SKM-1 treated with dmso at 0.1 percent for 144 hours (cell line): Measurements from ENCODE around the gene SLX4IP.

Experiments
- DNase-seq: peaks from one replicate; lab custom pipeline; 2025; ENCODE audit not compliant: unreplicated experiment; lab: John Stamatoyannopoulos, UW

Gene SLX4IP

GRCh38 chr20:10547276-10548114 is 112.4 kb downstream of the SLX4IP start:
- no peak for DNase-seq

- no peak for DNase-seq
These were observed 114.4 kb downstream of the SLX4IP start for GRCh38 chr20:10549511-10549910.

- peak; percentile 50 for DNase-seq
These were observed 115.4 kb downstream of the SLX4IP start for GRCh38 chr20:10550204-10551118.

DNA sequence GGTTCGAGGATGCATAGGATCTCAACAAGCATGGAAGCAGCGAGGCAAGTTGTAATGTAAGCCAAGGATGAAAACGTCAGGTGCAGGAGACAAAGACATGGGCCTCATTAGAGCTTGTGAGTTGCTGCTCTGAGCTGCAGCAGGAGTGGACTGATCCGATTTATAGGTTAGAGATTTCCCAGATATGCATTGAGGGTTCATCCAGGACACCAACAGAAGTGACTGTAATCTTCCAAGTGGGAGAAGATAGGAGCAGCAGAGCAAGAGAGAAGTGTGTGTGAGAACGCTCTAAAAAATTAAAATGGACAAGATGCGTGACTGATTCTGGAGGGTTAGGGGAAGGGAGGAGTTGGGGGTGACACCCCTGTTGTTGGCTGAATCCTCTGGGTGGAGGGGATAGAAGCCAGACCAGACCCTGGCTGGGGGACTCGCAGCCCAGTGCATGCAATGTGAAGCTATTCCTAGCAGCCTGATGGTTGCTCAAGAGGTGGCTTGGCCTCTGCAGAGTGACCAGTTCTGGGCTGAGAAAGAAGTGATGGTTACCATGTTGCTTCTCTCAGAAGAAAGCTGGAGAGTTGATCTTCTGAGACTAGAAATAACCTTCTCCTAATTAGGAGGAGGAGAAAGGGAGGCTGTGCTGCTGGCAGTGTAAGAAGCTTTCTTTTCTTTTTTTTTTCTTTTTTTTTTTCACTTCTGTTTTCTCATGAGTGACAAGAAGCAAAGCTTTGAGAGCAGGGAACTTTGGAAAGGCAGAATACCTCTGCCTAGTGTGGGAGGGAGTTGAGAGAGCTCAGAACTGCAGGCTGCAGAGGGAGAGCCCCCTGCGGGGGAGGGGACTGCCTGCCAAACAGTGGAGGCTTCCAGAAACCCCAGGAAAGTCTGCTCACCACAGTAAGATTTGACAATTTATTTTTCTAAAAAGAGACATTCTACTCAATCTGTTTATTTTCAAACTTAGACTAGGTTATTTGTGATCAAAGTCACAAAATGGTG is 116.9 kb downstream of the SLX4IP start:
- no peak for DNase-seq

GRCh38 chr20:10553326-10553984 is 118.3 kb downstream of the SLX4IP start:
- DNase-seq: no peak

DNA sequence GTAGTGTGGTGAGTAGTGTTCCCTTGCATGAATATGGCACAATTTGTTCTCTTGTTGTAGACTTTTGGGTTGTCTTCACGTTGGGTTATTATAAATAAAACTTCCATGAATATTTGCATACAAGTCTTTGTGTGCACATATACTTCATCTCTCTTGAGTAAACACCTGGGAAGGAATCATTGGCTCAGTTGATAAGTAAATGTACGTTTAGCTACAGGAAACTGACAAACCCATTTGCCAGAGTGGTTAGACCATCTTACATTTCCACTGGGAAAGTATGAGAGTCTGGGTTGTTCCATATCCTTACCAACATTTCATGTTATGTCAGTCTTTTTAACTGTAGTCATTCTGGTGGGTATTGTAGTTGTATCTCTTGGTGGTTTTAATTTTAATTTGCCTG is 119.2 kb downstream of the SLX4IP start:
- DNase-seq: no peak

GRCh38 chr20:10555393-10555792 is 120.3 kb downstream of the SLX4IP start:
- DNase-seq: no peak

DNA sequence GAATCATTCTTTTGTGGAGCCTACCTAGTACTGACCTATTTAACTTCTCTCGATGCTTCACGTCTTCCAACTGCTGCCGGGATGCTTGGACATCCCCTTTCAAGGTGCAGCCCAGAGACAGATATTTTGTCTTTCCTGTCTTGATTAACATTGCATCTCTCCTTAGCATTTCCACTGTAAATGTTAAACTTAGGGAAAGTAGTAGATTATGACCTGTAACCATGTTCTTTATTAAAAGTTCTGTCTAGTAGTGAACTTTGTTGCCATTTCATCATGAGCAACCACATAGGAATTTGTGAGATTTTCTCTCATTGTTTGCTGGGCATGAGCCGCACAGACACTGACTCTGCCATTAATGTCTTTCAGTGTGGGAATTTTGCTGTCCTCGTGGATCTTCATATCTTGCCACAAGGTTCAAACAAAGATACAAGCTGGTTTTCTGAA is 120.8 kb downstream of the SLX4IP start:
- DNase-seq: no peak

GRCh38 chr20:10556519-10557083 is 121.5 kb downstream of the SLX4IP start:
- no peak for DNase-seq

DNA sequence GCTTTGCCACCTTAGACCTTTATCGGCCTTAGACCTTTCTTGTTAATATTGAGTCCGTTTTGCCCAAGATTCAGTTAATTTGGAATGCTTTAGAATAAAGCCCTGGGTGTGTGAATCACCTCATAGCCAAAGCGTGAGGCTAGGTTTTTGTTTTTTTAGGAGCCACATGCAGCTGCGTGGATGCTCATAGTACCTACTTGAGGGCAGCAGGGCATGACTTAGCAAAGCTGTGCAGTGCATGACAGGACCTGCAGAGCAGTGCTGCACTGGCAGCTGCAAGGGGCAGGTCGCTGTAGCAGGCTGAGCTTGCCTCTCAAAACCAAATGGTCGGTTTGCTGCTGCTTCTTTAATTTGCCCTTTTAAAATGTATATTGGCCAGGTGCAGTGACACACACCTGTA is 122.6 kb downstream of the SLX4IP start:
- no peak for DNase-seq

- DNase-seq: no peak
These were observed 123.6 kb downstream of the SLX4IP start for GRCh38 chr20:10558635-10559187.

DNA sequence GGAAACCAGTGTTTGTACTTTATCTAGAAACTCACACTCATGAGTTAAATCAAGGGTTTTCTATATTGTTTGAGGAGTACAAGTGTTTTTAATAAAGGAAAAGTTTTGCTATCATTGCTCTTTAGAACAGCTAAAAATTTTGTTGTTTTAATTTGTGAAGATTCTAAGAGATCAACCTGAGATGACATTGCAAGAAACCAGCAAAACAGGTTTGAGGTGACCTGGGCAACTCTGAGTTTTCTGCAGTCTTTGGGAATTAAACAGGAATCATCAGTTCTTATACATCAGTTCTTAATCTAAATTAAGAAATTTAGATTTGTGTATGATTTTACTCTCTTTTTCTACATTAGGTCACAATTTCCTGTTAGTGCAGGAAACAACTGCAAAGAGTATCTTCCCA is 124.2 kb downstream of the SLX4IP start:
- no peak for DNase-seq

DNA sequence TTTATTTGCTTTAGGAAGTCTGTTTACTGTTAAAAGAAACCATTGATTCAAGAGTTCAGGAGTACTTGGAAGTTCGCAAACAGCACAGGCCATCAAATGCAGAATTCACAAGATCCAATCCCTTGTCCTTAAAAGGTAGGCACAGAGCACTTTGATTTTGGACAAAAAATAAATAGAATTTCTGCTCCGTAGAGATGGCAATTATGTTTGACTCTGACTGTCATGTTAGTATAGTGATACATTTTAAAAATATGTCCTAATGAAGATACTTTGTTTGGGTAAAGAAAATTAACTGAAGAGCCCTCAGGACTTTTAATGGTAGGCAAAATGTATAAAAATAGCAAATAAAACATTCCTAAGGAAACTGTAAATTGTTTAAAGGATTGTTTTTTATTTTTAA is 125.6 kb downstream of the SLX4IP start:
- DNase-seq: no peak

- DNase-seq: no peak
These were observed 126.2 kb downstream of the SLX4IP start for GRCh38 chr20:10561302-10561701.

DNA sequence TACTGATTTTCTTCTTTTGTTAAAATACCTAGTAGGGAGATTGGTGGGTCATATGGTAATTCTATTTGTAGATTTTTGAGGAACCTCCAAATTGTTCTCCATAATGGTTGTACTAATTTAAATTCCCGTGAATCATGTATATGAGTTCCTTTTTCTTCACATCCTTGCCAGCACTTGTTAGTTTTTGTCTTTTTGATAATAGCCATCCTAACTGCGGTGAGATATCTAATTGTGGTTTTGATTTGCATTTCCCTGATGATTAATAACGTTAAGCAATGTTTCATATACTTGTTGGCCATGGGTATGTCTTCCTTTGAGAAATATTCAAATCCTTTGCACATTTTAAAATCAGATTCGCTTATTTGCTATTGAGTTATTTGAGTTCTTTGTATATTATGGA is 127.8 kb downstream of the SLX4IP start:
- no peak for DNase-seq

DNA sequence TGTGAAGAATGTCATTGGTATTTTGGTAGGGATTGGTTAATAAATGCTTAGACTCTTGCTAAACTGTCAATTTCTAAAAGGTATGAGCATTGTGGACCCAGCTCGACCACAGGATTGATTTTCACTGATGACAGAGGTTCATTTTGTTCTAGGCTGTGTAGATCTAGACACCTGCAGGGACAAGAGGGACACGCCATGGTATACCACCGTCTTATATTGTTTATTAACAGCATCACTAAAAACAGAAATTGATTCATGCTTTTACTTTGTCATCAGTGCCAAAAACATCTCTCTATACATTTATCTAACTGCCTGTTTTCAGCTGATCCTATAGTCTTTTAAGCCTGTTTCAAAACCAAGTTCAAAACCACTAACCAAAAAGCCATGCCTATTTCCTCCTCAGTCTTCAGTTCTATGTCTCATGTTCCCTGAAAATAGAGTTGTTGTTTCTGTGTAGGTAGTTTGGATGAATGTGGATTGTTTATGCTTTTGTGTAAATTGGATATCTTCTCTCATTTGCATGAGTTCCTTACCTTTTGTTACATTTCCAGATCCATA is 128.9 kb downstream of the SLX4IP start:
- DNase-seq: no peak

DNA sequence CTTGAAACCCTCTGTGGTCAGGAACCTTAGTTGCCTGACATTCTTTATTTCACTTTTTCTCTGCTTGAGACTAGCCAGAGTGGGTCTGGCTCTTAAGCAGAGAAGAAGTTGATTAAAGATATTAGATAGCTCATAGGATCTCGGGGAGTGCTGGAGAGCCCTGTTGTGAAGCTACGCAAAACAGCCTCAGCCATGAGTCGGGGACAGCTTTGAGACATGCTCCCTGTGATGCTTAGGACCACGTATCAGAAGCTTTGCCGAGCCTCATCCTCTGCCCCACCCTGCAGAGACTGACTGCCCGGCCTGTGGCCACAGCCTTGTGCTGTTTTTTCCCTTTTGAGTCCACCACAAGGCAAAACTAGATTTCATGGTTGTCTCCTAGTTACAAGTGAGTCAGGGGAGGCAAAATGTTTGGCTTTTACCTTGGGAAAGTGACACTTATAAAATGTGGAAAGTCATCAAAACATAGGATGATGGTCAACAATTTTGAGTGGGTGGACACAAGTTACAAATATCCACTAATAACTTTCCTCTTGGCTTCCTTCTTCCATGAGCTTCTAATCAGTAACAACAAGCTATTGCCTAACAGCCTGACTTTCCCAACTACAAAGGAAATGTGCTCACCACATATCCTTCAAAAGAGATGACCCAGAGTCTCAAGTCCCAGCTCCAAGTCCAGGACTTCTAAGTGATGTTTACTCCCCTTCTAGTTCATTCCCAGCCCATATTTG is 130.3 kb downstream of the SLX4IP start:
- DNase-seq: no peak
